ENCODE measurements around the gene TCP11L1. TPM values are rescaled to one million over a fixed set of nuclear protein-coding genes. Genes with fewer than 3 reads are reported as not detected.

Gene TCP11L1
- total and polyA plus RNA-seq, 2 donors (not counting 1 experiment from before 2014, with no cell fraction given), result 7.7 to 19.7 TPM

DNA sequence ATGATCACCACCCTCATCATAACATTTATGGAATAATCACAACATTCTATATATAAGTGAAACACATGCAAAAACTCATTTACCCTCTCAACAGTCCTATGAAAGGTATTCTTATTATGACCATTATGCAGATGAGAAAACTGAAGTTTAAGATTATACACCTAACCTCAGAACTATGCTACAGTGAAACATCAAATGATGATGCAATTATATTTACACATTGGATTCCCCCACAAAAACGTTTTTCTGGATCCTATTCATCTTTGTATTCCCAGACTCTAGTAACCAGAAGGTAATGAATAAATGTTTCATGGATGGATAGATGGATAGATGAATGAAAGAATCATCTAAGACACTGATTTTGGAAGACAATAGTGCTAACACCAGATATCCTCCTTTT is 54.8 kb downstream of the TCP11L1 start:
- Histone ChIP-seq H4K20me1 (ENCODE audit: control insufficient read depth, insufficient read depth, low read length, poor library complexity, severe bottlenecking) (no peaks in the 10 kb centered on the region), H3K36me3 (replicated peaks in 1 of 2; ENCODE audit: control extremely low read depth in 1 of 2, control insufficient read depth in 1 of 2, extremely low read depth in 1 of 2, insufficient read depth in 2 of 2, low read length in 1 of 2) (peaks cover 7 to 33% of the 10 kb centered on the region in 2 experiments), H3K4me2 (replicated peaks; ENCODE audit: low read depth, low read length, poor library complexity, severe bottlenecking) (no peak overlapping the region), H3K9ac (ENCODE audit: low read length) (no peak overlapping the region), H3K27ac (ENCODE audit: low read length in 2 of 2) (no peak overlapping the region), H2AFZ (ENCODE audit: insufficient read depth, low read depth, low read length, poor library complexity, severe bottlenecking) (no peak overlapping the region), H3K4me3 (ENCODE audit: control extremely low read depth in 1 of 5, extremely low read depth in 1 of 5, insufficient read depth in 1 of 5, low read depth in 2 of 5, low read length in 4 of 5) (no peak overlapping the region), H3K9me3 (ENCODE audit: control extremely low read depth in 1 of 3, control insufficient read depth in 2 of 3, insufficient read depth in 1 of 3, low read length in 2 of 3) (no peaks in the 10 kb centered on the region), H3K4me1 (ENCODE audit: control insufficient read depth in 2 of 2, insufficient read depth in 2 of 2, low read length in 2 of 2) (no peaks in the 10 kb centered on the region), H3K27me3 (replicated peaks in 1 of 4; ENCODE audit: control extremely low read depth in 1 of 4, control insufficient read depth in 3 of 4, insufficient read depth in 4 of 4, low read length in 3 of 4) (no peaks in the 10 kb centered on the region), H3K79me2 (ENCODE audit: control insufficient read depth, insufficient read depth, low read length) (no peaks in the 10 kb centered on the region)
- TF ChIP-seq, protein P1, sequence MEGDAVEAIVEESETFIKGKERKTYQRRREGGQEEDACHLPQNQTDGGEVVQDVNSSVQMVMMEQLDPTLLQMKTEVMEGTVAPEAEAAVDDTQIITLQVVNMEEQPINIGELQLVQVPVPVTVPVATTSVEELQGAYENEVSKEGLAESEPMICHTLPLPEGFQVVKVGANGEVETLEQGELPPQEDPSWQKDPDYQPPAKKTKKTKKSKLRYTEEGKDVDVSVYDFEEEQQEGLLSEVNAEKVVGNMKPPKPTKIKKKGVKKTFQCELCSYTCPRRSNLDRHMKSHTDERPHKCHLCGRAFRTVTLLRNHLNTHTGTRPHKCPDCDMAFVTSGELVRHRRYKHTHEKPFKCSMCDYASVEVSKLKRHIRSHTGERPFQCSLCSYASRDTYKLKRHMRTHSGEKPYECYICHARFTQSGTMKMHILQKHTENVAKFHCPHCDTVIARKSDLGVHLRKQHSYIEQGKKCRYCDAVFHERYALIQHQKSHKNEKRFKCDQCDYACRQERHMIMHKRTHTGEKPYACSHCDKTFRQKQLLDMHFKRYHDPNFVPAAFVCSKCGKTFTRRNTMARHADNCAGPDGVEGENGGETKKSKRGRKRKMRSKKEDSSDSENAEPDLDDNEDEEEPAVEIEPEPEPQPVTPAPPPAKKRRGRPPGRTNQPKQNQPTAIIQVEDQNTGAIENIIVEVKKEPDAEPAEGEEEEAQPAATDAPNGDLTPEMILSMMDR (IDR thresholded peaks at IDR 0.05), result no peak
- TF ChIP-seq EZH2 (IDR thresholded peaks at IDR 0.05; ENCODE audit: borderline replicate concordance, insufficient read depth, low read depth, low read length, poor library complexity, severe bottlenecking), result no peak
- Mint-ChIP-seq H3K4me3 (no peak overlapping the region), H3K4me1 (no peaks in the 10 kb centered on the region), H3K27ac (no peak overlapping the region), H3K27me3 (no peaks in the 10 kb centered on the region), H3K9me3 (ENCODE audit: insufficient read depth) (no peaks in the 10 kb centered on the region)
- ATAC-seq (ENCODE audit: low read depth) (no peak), DNase-seq (no peak)
- ChIA-PET CTCF (no interaction called here), POLR2A (no interaction called here)
- intact Hi-C loops (cut with micrococcal nuclease), result no loop called here
- no CpG with 5 or more reads among the region's 1 CpG for WGBS (ENCODE audit: insufficient coverage)

DNA sequence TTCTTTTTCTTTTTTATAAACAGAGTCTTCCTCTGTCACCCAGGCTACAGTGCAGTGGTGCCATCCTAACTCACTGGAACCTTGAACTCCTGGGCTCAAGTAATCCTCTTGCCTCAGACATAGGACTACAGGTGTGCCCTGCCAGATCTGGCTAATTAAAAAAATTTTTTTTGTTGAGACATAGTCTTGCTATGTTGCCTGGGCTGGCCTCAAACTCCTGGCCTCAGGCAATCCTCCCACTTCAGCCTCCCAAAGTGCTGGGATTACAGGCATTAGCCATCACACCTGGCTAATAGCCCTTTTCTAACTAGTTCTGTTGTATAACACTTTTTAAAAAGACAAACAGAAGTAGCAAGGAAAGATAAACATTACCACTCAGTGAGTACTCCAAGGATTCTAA is 64.5 kb downstream of the TCP11L1 start:
- Histone ChIP-seq H3K4me1 (ENCODE audit: control insufficient read depth in 2 of 2, insufficient read depth in 2 of 2, low read length in 2 of 2) (no peaks in the 10 kb centered on the region), H3K79me2 (ENCODE audit: control insufficient read depth, insufficient read depth, low read length) (no peaks in the 10 kb centered on the region), H3K9ac (ENCODE audit: low read length) (no peak overlapping the region), H4K20me1 (ENCODE audit: control insufficient read depth, insufficient read depth, low read length, poor library complexity, severe bottlenecking) (no peaks in the 10 kb centered on the region), H3K36me3 (replicated peaks in 1 of 2; ENCODE audit: control extremely low read depth in 1 of 2, control insufficient read depth in 1 of 2, extremely low read depth in 1 of 2, insufficient read depth in 2 of 2, low read length in 1 of 2) (peaks cover 16% of the 10 kb centered on the region in 2 experiments), H3K9me3 (ENCODE audit: control extremely low read depth in 1 of 3, control insufficient read depth in 2 of 3, insufficient read depth in 1 of 3, low read length in 2 of 3) (no peaks in the 10 kb centered on the region), H3K4me3 (ENCODE audit: control extremely low read depth in 1 of 5, extremely low read depth in 1 of 5, insufficient read depth in 1 of 5, low read depth in 2 of 5, low read length in 4 of 5) (no peak overlapping the region), H3K4me2 (replicated peaks; ENCODE audit: low read depth, low read length, poor library complexity, severe bottlenecking) (no peak overlapping the region), H3K27ac (ENCODE audit: low read length in 2 of 2) (no peak overlapping the region), H3K27me3 (replicated peaks in 1 of 4; ENCODE audit: control extremely low read depth in 1 of 4, control insufficient read depth in 3 of 4, insufficient read depth in 4 of 4, low read length in 3 of 4) (no peaks in the 10 kb centered on the region), H2AFZ (ENCODE audit: insufficient read depth, low read depth, low read length, poor library complexity, severe bottlenecking) (no peak overlapping the region)
- H3K27ac Mint-ChIP-seq, result no peak overlapping the region
- no peak overlapping the region for H3K4me3 Mint-ChIP-seq
- no peak for TF ChIP-seq EZH2 (IDR thresholded peaks at IDR 0.05; ENCODE audit: borderline replicate concordance, insufficient read depth, low read depth, low read length, poor library complexity, severe bottlenecking)
- TF ChIP-seq, protein P1 (IDR thresholded peaks at IDR 0.05), result no peak
- H3K27me3 Mint-ChIP-seq, result no peaks in the 10 kb centered on the region
- intact Hi-C loops (cut with micrococcal nuclease), result no loop called here
- CTCF ChIA-PET, result no interaction called here
- POLR2A ChIA-PET, result no interaction called here
- no peaks in the 10 kb centered on the region for H3K4me1 Mint-ChIP-seq
- ATAC-seq (ENCODE audit: low read depth), result no peak
- DNase-seq, result no peak
- no peaks in the 10 kb centered on the region for H3K9me3 Mint-ChIP-seq (ENCODE audit: insufficient read depth)
